Measurements from ENCODE around the gene BPIFB3. TPM values are rescaled to one million over a fixed set of nuclear protein-coding genes. Genes with fewer than 3 reads are reported as not detected.

The BPIFB3 gene
- total RNA-seq, 1 donor from 2014 or later = not detected

GRCh38 chr20:33010133-33010504 lies 43.6 kb upstream of the BPIFB3 start:
- TF ChIP-seq CTCF (IDR thresholded peaks at IDR 0.05) = no peak
- Mint-ChIP-seq H3K4me1 (ENCODE audit: low read depth) (peaks cover 3% of the 10 kb centered on the region), H3K27ac (ENCODE audit: unreplicated experiment) (no peak overlapping the region), H3K9me3 (ENCODE audit: low read depth) (peaks cover 4% of the 10 kb centered on the region), H3K36me3 (ENCODE audit: low read depth) (no peaks in the 10 kb centered on the region), H3K4me3 (ENCODE audit: unreplicated experiment) (no peak overlapping the region), H3K27me3 (ENCODE audit: low read depth) (peaks cover 52% of the 10 kb centered on the region)
- peak; percentile 19 for DNase-seq (ENCODE audit: low spot score)

- Mint-ChIP-seq H3K4me1 (ENCODE audit: low read depth) (peaks cover 3% of the 10 kb centered on the region), H3K27ac (ENCODE audit: unreplicated experiment) (no peak overlapping the region), H3K4me3 (ENCODE audit: unreplicated experiment) (no peak overlapping the region), H3K27me3 (ENCODE audit: low read depth) (peaks cover 59% of the 10 kb centered on the region), H3K9me3 (ENCODE audit: low read depth) (no peaks in the 10 kb centered on the region), H3K36me3 (ENCODE audit: low read depth) (no peaks in the 10 kb centered on the region)
- peak; percentile 44 for DNase-seq (ENCODE audit: low spot score)
- no peak for TF ChIP-seq CTCF (IDR thresholded peaks at IDR 0.05)
Measured at GRCh38 chr20:33010674-33011449, 42.8 kb upstream of the BPIFB3 start.

GRCh38 chr20:33012327-33013189 lies 41.1 kb upstream of the BPIFB3 start:
- Mint-ChIP-seq H3K27ac (ENCODE audit: unreplicated experiment) (no peak overlapping the region), H3K4me1 (ENCODE audit: low read depth) (peaks cover 3% of the 10 kb centered on the region), H3K36me3 (ENCODE audit: low read depth) (no peaks in the 10 kb centered on the region), H3K4me3 (ENCODE audit: unreplicated experiment) (no peak overlapping the region), H3K9me3 (ENCODE audit: low read depth) (no peaks in the 10 kb centered on the region), H3K27me3 (ENCODE audit: low read depth) (peaks cover 70% of the 10 kb centered on the region)
- DNase-seq (ENCODE audit: low spot score) = peak; percentile 39
- TF ChIP-seq CTCF (IDR thresholded peaks at IDR 0.05) = no peak

GRCh38 chr20:33013701-33014326 lies 39.9 kb upstream of the BPIFB3 start:
- Mint-ChIP-seq H3K36me3 (ENCODE audit: low read depth) (no peaks in the 10 kb centered on the region), H3K27me3 (ENCODE audit: low read depth) (peaks cover 74% of the 10 kb centered on the region), H3K27ac (ENCODE audit: unreplicated experiment) (no peak overlapping the region), H3K4me1 (ENCODE audit: low read depth) (peaks cover 3% of the 10 kb centered on the region), H3K4me3 (ENCODE audit: unreplicated experiment) (no peak overlapping the region), H3K9me3 (ENCODE audit: low read depth) (no peaks in the 10 kb centered on the region)
- peak; percentile 79 for DNase-seq (ENCODE audit: low spot score)
- no peak for TF ChIP-seq CTCF (IDR thresholded peaks at IDR 0.05)

Data from chondrocyte (in vitro differentiated cells).